ENCODE measurements around the gene SPATA31A5.
"Not testable (repeated sequence)": the region's sequence is repeated elsewhere in the genome, so short reads cannot be mapped to it uniquely, and the experiment has no call there.

DNA sequence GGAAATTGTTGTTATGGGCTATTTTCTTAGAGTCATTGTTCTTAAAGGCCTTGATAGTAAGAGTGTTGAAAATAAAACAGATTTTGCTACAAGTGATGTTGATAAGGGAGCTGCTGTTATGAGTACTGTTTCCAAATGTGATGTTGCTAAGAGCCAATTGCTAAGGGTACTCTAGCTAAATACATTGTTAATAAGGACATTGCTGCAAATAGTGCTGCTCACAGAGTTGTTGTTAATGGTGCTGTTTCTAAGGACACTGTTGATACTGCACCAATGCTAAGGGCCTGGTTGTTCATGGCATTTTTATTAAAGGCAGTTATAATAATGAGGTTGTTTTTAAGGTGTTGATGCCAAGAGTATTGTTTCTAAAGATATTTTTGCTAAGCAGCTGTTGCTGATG is 52.2 kb downstream of the SPATA31A5 start:
- TF ChIP-seq, protein P1, sequence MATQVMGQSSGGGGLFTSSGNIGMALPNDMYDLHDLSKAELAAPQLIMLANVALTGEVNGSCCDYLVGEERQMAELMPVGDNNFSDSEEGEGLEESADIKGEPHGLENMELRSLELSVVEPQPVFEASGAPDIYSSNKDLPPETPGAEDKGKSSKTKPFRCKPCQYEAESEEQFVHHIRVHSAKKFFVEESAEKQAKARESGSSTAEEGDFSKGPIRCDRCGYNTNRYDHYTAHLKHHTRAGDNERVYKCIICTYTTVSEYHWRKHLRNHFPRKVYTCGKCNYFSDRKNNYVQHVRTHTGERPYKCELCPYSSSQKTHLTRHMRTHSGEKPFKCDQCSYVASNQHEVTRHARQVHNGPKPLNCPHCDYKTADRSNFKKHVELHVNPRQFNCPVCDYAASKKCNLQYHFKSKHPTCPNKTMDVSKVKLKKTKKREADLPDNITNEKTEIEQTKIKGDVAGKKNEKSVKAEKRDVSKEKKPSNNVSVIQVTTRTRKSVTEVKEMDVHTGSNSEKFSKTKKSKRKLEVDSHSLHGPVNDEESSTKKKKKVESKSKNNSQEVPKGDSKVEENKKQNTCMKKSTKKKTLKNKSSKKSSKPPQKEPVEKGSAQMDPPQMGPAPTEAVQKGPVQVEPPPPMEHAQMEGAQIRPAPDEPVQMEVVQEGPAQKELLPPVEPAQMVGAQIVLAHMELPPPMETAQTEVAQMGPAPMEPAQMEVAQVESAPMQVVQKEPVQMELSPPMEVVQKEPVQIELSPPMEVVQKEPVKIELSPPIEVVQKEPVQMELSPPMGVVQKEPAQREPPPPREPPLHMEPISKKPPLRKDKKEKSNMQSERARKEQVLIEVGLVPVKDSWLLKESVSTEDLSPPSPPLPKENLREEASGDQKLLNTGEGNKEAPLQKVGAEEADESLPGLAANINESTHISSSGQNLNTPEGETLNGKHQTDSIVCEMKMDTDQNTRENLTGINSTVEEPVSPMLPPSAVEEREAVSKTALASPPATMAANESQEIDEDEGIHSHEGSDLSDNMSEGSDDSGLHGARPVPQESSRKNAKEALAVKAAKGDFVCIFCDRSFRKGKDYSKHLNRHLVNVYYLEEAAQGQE (IDR thresholded peaks at IDR 0.05), result not testable (repeated sequence)
- not testable (repeated sequence) for TF ChIP-seq EGR1 (IDR thresholded peaks at IDR 0.05; ENCODE audit: low read depth in 2 of 2); SP1 (IDR thresholded peaks at IDR 0.05); TAF1 (conservative IDR thresholded peaks at IDR 0.05); RAD21 (IDR thresholded peaks at IDR 0.05)
- TF ChIP-seq, protein P2, sequence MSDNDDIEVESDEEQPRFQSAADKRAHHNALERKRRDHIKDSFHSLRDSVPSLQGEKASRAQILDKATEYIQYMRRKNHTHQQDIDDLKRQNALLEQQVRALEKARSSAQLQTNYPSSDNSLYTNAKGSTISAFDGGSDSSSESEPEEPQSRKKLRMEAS (IDR thresholded peaks at IDR 0.05), result not testable (repeated sequence)
- TF ChIP-seq, protein P3, sequence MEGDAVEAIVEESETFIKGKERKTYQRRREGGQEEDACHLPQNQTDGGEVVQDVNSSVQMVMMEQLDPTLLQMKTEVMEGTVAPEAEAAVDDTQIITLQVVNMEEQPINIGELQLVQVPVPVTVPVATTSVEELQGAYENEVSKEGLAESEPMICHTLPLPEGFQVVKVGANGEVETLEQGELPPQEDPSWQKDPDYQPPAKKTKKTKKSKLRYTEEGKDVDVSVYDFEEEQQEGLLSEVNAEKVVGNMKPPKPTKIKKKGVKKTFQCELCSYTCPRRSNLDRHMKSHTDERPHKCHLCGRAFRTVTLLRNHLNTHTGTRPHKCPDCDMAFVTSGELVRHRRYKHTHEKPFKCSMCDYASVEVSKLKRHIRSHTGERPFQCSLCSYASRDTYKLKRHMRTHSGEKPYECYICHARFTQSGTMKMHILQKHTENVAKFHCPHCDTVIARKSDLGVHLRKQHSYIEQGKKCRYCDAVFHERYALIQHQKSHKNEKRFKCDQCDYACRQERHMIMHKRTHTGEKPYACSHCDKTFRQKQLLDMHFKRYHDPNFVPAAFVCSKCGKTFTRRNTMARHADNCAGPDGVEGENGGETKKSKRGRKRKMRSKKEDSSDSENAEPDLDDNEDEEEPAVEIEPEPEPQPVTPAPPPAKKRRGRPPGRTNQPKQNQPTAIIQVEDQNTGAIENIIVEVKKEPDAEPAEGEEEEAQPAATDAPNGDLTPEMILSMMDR (IDR thresholded peaks at IDR 0.05; ENCODE audit: low read depth, low read length, missing input control), result not testable (repeated sequence)

All from liver (tissue), 3 donors.